DOHH2 (cell line): Measurements from ENCODE around the gene ACTRT2.

ENCODE experiments used
- H3F3A ChIP-seq: fragments of 200-600 bp; sonication (generic), shearing (Covaris generic); 2 replicates; pipeline ENCODE4 v1.6.0; 2016; ENCODE audit warnings: antibody characterized with exemption, mild to moderate bottlenecking; ENCODE audit not compliant: control insufficient read depth, insufficient read depth
- H3K27ac ChIP-seq: fragments of 200-600 bp; sonication (generic); 2 replicates; pipeline ENCODE4 v1.5.1; 2014; ENCODE audit warnings: low read depth, mild to moderate bottlenecking, low read length, moderate library complexity
- H3K27me3 ChIP-seq: fragments of 200-600 bp; sonication (generic); 2 replicates; pipeline ENCODE4 v1.6.1; 2014; ENCODE audit warnings: mild to moderate bottlenecking, low read length, mixed read lengths; ENCODE audit not compliant: control insufficient read depth
- H3K36me3 ChIP-seq: fragments of 200-600 bp; sonication (generic); 2 replicates; pipeline ENCODE4 v1.6.1; 2014; ENCODE audit warnings: mild to moderate bottlenecking, low read length, moderate library complexity, mixed read lengths; ENCODE audit not compliant: control insufficient read depth
- H3K4me1 ChIP-seq: fragments of 200-600 bp; sonication (generic); 2 replicates; pipeline ENCODE4 v1.6.1; 2014; ENCODE audit warnings: mild to moderate bottlenecking, low read length, mixed read lengths; ENCODE audit not compliant: control insufficient read depth
- H3K4me2 ChIP-seq: fragments of 200-600 bp; sonication (generic); 2 replicates; pipeline ENCODE4 v1.6.0; 2014; ENCODE audit warnings: mild to moderate bottlenecking, low read length, moderate library complexity
- H3K4me3 ChIP-seq: fragments of 200-600 bp; sonication (generic); 2 replicates; pipeline ENCODE4 v1.5.1; 2014; ENCODE audit warnings: mild to moderate bottlenecking, low read length, mixed read lengths
- H3K79me2 ChIP-seq: fragments of 200-600 bp; sonication (generic); 2 replicates; pipeline ENCODE4 v1.6.1; 2014; ENCODE audit warnings: mild to moderate bottlenecking, low read length, mixed read lengths; ENCODE audit not compliant: control insufficient read depth
- H3K9me2 ChIP-seq: fragments of 200-600 bp; sonication (generic); replicated peaks from 2 replicates; pipeline ENCODE4 v1.6.1; 2014; ENCODE audit warnings: mild to moderate bottlenecking, low read length, mixed read lengths; ENCODE audit not compliant: control insufficient read depth
- H3K9me3 ChIP-seq: fragments of 200-600 bp; sonication (generic); 2 replicates; pipeline ENCODE4 v1.6.1; 2014; ENCODE audit warnings: antibody characterized with exemption, low read length, mixed read lengths; ENCODE audit not compliant: control insufficient read depth, insufficient read depth
- H4K20me1 ChIP-seq: fragments of 200-600 bp; sonication (generic); 2 replicates; pipeline ENCODE4 v1.6.0; 2014; ENCODE audit warnings: low read depth, mild to moderate bottlenecking, antibody characterized with exemption, low read length, moderate library complexity; ENCODE audit not compliant: control insufficient read depth, insufficient read depth
- CTCF ChIP-seq: fragments of 200-600 bp; sonication (generic); IDR thresholded peaks from one replicate; pipeline ENCODE4 v1.5.1; 2014; ENCODE audit warnings: antibody characterized with exemption, mild to moderate bottlenecking, low read depth, low read length; ENCODE audit not compliant: poor library complexity, severe bottlenecking
- EZH2phosphoT487 ChIP-seq: fragments of 200-600 bp; sonication (generic); IDR thresholded peaks from 2 replicates; pipeline ENCODE4 v1.6.1; 2017; ENCODE audit warnings: borderline replicate concordance, mild to moderate bottlenecking, antibody characterized with exemption, low read length, moderate library complexity, mixed read lengths

ACTRT2 gene

GRCh38 chr1:3024019-3024418 is 2.8 kb downstream of the ACTRT2 start:
- no peaks in the 10 kb centered on the region for H3K9me2 ChIP-seq
- no peak overlapping the region for H3K27ac ChIP-seq
- H3K9me3 ChIP-seq = no peaks in the 10 kb centered on the region

DNA sequence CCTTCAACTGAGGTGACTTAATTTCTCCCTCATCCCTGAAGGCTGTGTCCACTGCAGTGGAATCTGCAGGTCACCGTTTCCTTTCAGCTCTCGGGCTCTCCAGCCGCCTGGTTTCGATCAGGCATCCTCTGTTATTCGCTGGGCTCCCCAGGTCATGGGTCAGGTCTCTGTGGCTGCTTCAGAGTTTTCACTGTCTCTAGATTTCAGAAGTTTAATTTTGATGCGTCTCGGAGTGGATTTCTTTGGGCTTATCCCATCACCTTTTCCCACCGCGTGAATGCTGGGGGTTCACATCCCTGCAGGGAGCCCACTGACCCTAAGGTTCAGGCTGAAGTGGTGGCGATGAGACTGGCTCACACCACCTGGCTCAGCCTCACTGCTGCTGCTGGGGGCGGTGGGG is 3.3 kb downstream of the ACTRT2 start:
- Histone ChIP-seq H3K27ac (no peak overlapping the region), H3K79me2 (no peaks in the 10 kb centered on the region), H3K36me3 (no peaks in the 10 kb centered on the region), H3F3A (no peaks in the 10 kb centered on the region), H3K9me2 (no peaks in the 10 kb centered on the region), H3K27me3 (no peaks in the 10 kb centered on the region), H3K4me1 (no peaks in the 10 kb centered on the region), H3K9me3 (no peaks in the 10 kb centered on the region), H3K4me3 (no peak overlapping the region), H3K4me2 (no peak overlapping the region), H4K20me1 (no peaks in the 10 kb centered on the region)
- TF ChIP-seq EZH2phosphoT487 (no peak), CTCF (no peak)

More at GRCh38 chr1:3024019-3024418, 2.8 kb downstream of the ACTRT2 start:
- no peaks in the 10 kb centered on the region for H3K79me2 ChIP-seq
- TF ChIP-seq EZH2phosphoT487 = no peak
- no peak for TF ChIP-seq CTCF
- no peak overlapping the region for H3K4me2 ChIP-seq
- H3K4me3 ChIP-seq = no peak overlapping the region
- no peaks in the 10 kb centered on the region for H3K4me1 ChIP-seq
- no peaks in the 10 kb centered on the region for H3K36me3 ChIP-seq
- H3F3A ChIP-seq = no peaks in the 10 kb centered on the region
- H3K27me3 ChIP-seq = no peaks in the 10 kb centered on the region
- H4K20me1 ChIP-seq = no peaks in the 10 kb centered on the region

GRCh38 chr1:3026124-3026523 is 4.9 kb downstream of the ACTRT2 start:
- Histone ChIP-seq H3K36me3 (no peaks in the 10 kb centered on the region), H3K79me2 (no peaks in the 10 kb centered on the region), H4K20me1 (no peaks in the 10 kb centered on the region), H3K9me3 (no peaks in the 10 kb centered on the region), H3F3A (no peaks in the 10 kb centered on the region), H3K4me3 (no peak overlapping the region), H3K27ac (no peak overlapping the region), H3K4me1 (no peaks in the 10 kb centered on the region), H3K9me2 (no peaks in the 10 kb centered on the region), H3K27me3 (no peaks in the 10 kb centered on the region), H3K4me2 (no peak overlapping the region)
- TF ChIP-seq CTCF = no peak
- no peak for TF ChIP-seq EZH2phosphoT487
